Measurements from ENCODE around the gene SMG6. TPM values are rescaled to one million over a fixed set of nuclear protein-coding genes. Genes with fewer than 3 reads are reported as not detected.
A peak's percentile ranks its signal among the peaks of the same experiment; 100 is the strongest.

The SMG6 gene
- total RNA-seq, 1 experiment from 2014 or later = 13.5 TPM

DNA sequence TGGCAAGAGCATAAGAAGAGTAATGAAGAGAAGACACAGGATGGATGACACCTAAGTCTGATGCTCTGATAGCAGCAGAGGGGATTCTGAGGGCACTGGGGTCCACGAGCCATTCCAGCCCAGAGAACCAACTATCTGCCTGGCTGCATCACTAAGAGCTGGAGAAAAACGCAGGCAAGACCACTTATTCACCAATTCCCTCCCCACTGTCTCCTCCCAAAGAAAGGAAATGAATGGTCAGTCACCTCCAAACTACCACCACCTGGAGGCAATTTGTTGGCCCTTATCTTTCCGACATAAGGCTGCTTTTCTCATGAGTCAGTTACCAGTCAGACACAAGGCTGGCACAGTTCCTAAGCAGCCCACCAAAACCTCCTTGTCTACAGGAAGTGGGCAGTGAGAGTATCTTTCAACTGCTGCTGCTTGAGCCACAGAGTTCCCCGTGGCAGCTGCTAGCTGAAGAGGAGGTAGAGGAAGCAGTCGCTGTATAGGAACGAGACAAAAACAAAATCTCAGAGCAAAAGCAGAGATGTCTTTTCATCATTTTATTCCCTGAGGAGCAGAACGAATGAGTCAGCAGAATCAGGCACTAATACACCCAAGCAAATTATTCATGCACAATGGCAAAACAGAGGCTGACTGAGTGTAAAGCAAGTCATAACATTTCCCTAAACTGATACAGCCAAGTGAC lies 111.1 kb downstream of the SMG6 start:
- BruUV-seq (replicated peaks) = no TSS peak
- CTCF ChIA-PET = no interaction called here
- H3K27ac Mint-ChIP-seq (ENCODE audit: unreplicated experiment) = no peak overlapping the region
- H3K4me1 Mint-ChIP-seq (ENCODE audit: low read depth, unreplicated experiment) = peaks cover 29% of the 10 kb centered on the region
- peak; percentile 39 for DNase-seq
- H3K27me3 Mint-ChIP-seq (ENCODE audit: unreplicated experiment) = no peaks in the 10 kb centered on the region
- H3K36me3 Mint-ChIP-seq (ENCODE audit: insufficient read depth, unreplicated experiment) = peaks cover 11% of the 10 kb centered on the region
- no peak overlapping the region for H3K4me3 Mint-ChIP-seq (ENCODE audit: low read depth, unreplicated experiment)
- TF ChIP-seq, protein P1, sequence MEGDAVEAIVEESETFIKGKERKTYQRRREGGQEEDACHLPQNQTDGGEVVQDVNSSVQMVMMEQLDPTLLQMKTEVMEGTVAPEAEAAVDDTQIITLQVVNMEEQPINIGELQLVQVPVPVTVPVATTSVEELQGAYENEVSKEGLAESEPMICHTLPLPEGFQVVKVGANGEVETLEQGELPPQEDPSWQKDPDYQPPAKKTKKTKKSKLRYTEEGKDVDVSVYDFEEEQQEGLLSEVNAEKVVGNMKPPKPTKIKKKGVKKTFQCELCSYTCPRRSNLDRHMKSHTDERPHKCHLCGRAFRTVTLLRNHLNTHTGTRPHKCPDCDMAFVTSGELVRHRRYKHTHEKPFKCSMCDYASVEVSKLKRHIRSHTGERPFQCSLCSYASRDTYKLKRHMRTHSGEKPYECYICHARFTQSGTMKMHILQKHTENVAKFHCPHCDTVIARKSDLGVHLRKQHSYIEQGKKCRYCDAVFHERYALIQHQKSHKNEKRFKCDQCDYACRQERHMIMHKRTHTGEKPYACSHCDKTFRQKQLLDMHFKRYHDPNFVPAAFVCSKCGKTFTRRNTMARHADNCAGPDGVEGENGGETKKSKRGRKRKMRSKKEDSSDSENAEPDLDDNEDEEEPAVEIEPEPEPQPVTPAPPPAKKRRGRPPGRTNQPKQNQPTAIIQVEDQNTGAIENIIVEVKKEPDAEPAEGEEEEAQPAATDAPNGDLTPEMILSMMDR (IDR thresholded peaks at IDR 0.05; ENCODE audit: unreplicated experiment) = no peak
- no peaks in the 10 kb centered on the region for H3K9me3 Mint-ChIP-seq (ENCODE audit: low read depth, unreplicated experiment)
- intact Hi-C loops (cut with micrococcal nuclease; ENCODE audit: unreplicated experiment) = no loop called here

DNA sequence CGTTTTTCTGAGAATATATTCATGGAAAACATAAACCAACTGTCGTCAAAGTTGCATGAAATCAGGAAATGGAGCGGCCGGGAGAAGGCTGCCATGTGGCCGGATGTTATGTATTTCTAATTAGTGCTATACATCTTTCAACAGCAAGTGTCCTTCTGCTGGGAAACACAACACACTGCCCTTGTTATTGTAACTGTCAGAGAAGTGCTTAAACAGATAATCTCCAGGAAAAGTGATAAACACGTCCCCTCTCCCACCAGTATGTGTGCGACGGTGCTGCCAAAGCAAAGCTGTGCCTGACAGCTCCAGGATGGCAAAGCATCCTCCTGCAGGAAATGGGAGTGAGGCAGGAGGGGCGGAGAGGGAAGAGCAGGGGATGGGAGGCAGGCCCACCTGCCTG lies 111.8 kb downstream of the SMG6 start:
- intact Hi-C loops (cut with micrococcal nuclease; ENCODE audit: unreplicated experiment) = no loop called here
- Mint-ChIP-seq H3K36me3 (ENCODE audit: insufficient read depth, unreplicated experiment) (peaks cover 11% of the 10 kb centered on the region), H3K9me3 (ENCODE audit: low read depth, unreplicated experiment) (no peaks in the 10 kb centered on the region), H3K27me3 (ENCODE audit: unreplicated experiment) (no peaks in the 10 kb centered on the region), H3K27ac (ENCODE audit: unreplicated experiment) (no peak overlapping the region), H3K4me1 (ENCODE audit: low read depth, unreplicated experiment) (peaks cover 29% of the 10 kb centered on the region), H3K4me3 (ENCODE audit: low read depth, unreplicated experiment) (no peak overlapping the region)
- DNase-seq = no peak
- CTCF ChIA-PET = no interaction called here
- TF ChIP-seq, protein P1 (IDR thresholded peaks at IDR 0.05; ENCODE audit: unreplicated experiment) = no peak
- no TSS peak for BruUV-seq (replicated peaks)

DNA sequence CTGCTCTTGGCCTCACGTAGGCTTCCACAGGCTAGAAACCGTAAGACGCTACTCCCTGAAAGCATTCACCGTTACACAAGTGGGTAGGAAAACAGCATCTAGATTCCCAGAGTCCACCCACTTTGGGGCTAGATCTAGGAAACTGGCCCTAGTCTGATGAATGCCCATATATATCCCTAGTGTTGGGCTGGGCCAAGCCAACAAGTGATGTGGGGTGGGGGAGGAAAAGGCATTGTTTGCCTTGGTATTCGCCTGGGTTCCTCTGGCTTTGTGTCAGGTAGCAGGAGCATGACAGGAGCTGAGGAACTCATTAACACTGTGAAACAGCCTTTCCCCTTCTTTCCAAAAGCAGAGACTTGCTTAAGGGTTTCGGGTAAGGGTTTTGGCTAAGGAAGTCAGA lies 112.4 kb downstream of the SMG6 start:
- TF ChIP-seq, protein P1 (IDR thresholded peaks at IDR 0.05; ENCODE audit: unreplicated experiment) = no peak
- H3K9me3 Mint-ChIP-seq (ENCODE audit: low read depth, unreplicated experiment) = no peaks in the 10 kb centered on the region
- H3K36me3 Mint-ChIP-seq (ENCODE audit: insufficient read depth, unreplicated experiment) = peaks cover 11% of the 10 kb centered on the region
- no peaks in the 10 kb centered on the region for H3K27me3 Mint-ChIP-seq (ENCODE audit: unreplicated experiment)
- H3K27ac Mint-ChIP-seq (ENCODE audit: unreplicated experiment) = no peak overlapping the region
- intact Hi-C loops (cut with micrococcal nuclease; ENCODE audit: unreplicated experiment) = no loop called here
- no peak for DNase-seq
- peaks cover 29% of the 10 kb centered on the region for H3K4me1 Mint-ChIP-seq (ENCODE audit: low read depth, unreplicated experiment)
- CTCF ChIA-PET = no interaction called here
- no TSS peak for BruUV-seq (replicated peaks)
- H3K4me3 Mint-ChIP-seq (ENCODE audit: low read depth, unreplicated experiment) = no peak overlapping the region

DNA sequence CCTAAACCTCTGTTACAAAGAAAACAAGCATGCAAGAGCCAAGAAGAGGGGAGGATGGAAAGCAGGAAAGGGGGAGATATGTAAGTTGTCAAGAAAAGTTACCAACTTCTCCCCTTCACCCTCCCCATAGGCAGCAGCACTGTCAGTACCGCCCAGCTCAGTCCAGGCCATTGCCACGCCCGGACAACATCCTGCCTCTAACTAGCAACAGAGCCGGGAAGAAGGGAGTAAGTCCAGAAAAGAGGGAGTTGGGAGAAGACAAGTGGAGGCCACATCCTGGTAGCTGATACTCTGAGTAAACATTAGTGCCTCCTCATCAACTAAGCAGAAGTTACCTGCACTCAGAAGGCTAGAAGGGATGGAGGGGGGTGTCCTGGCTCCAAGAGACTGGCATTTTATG lies 113.6 kb downstream of the SMG6 start:
- intact Hi-C loops (cut with micrococcal nuclease; ENCODE audit: unreplicated experiment) = no loop called here
- H3K4me3 Mint-ChIP-seq (ENCODE audit: low read depth, unreplicated experiment) = no peak overlapping the region
- CTCF ChIA-PET = no interaction called here
- H3K27me3 Mint-ChIP-seq (ENCODE audit: unreplicated experiment) = no peaks in the 10 kb centered on the region
- H3K4me1 Mint-ChIP-seq (ENCODE audit: low read depth, unreplicated experiment) = peaks cover 23% of the 10 kb centered on the region
- no peak for DNase-seq
- H3K36me3 Mint-ChIP-seq (ENCODE audit: insufficient read depth, unreplicated experiment) = peaks cover 11% of the 10 kb centered on the region
- TF ChIP-seq, protein P1 (IDR thresholded peaks at IDR 0.05; ENCODE audit: unreplicated experiment) = no peak
- H3K9me3 Mint-ChIP-seq (ENCODE audit: low read depth, unreplicated experiment) = no peaks in the 10 kb centered on the region
- BruUV-seq (replicated peaks) = no TSS peak
- H3K27ac Mint-ChIP-seq (ENCODE audit: unreplicated experiment) = no peak overlapping the region
